Glutamatergic neuron (in vitro differentiated cells): ENCODE measurements around the gene SPINK14. TPM values are rescaled to one million over a fixed set of nuclear protein-coding genes. Genes with fewer than 3 reads are reported as not detected.

Experiments used
- DNase-seq: peaks from one replicate; pipeline ENCODE4 v3.0.0; 2022
- H3K27ac Mint-ChIP-seq: one replicate; pipeline ENCODE4 v1.8.0; 2020; ENCODE audit warnings: mild to moderate bottlenecking, mixed read lengths, inconsistent platforms; ENCODE audit not compliant: unreplicated experiment
- H3K27me3 Mint-ChIP-seq: one replicate; pipeline ENCODE4 v1.8.0; 2020; ENCODE audit warnings: mild to moderate bottlenecking, moderate library complexity, mixed read lengths, inconsistent platforms; ENCODE audit not compliant: unreplicated experiment
- H3K36me3 Mint-ChIP-seq: one replicate; pipeline ENCODE4 v1.8.0; 2020; ENCODE audit warnings: mild to moderate bottlenecking, mixed read lengths, inconsistent platforms; ENCODE audit not compliant: unreplicated experiment
- H3K4me1 Mint-ChIP-seq: one replicate; pipeline ENCODE4 v1.8.0; 2020; ENCODE audit warnings: mild to moderate bottlenecking, low read depth, mixed read lengths, inconsistent platforms; ENCODE audit not compliant: unreplicated experiment
- H3K4me3 Mint-ChIP-seq: one replicate; pipeline ENCODE4 v1.8.0; 2020; ENCODE audit warnings: mild to moderate bottlenecking, mixed read lengths, inconsistent platforms; ENCODE audit not compliant: unreplicated experiment
- H3K9me3 Mint-ChIP-seq: one replicate; pipeline ENCODE4 v1.8.0; 2020; ENCODE audit warnings: mild to moderate bottlenecking, moderate library complexity, mixed read lengths, inconsistent platforms; ENCODE audit not compliant: unreplicated experiment
- total RNA-seq: library from RNA; stranded (reverse); fragmentation: NEBNext Ultra II Directional; extraction: Animal tissue kit (Norgen Biotek cat#: 25700); gene quantifications from one replicate; pipeline ENCODE4 v1.2.1, GENCODE V29; 2021; ENCODE audit not compliant: unreplicated experiment
- TF ChIP-seq, protein P1 (sequence below): fragments of 200-600 bp; sonication (generic); IDR thresholded peaks from one replicate; pipeline ENCODE4 v1.5.0; 2021; ENCODE audit not compliant: partially characterized antibody, unreplicated experiment

Gene SPINK14
- total RNA-seq, 1 donor from 2014 or later = not detected

DNA sequence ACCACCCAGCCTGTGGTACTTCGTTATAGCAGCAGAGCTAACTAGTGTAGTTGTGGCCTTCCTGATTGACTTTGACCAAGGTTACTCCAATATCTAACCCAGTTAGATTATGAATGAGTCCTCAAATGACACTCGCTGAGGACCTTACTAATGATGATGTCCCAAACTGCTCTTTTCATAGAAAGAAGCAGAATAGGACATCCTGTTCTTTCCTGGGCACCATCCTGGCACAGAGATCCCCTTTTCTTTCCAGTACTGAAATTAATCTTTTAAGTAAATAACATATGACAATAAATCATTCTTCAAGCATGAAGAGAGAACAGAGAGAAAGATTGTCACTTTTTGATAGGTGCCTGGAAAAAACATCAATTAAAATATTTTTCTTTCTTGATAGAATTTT, 26.7 kb upstream of the SPINK14 start:
- no peaks in the 10 kb centered on the region for H3K27me3 Mint-ChIP-seq
- H3K4me1 Mint-ChIP-seq = no peaks in the 10 kb centered on the region
- DNase-seq = no peak
- no peak overlapping the region for H3K27ac Mint-ChIP-seq
- TF ChIP-seq, protein P1, sequence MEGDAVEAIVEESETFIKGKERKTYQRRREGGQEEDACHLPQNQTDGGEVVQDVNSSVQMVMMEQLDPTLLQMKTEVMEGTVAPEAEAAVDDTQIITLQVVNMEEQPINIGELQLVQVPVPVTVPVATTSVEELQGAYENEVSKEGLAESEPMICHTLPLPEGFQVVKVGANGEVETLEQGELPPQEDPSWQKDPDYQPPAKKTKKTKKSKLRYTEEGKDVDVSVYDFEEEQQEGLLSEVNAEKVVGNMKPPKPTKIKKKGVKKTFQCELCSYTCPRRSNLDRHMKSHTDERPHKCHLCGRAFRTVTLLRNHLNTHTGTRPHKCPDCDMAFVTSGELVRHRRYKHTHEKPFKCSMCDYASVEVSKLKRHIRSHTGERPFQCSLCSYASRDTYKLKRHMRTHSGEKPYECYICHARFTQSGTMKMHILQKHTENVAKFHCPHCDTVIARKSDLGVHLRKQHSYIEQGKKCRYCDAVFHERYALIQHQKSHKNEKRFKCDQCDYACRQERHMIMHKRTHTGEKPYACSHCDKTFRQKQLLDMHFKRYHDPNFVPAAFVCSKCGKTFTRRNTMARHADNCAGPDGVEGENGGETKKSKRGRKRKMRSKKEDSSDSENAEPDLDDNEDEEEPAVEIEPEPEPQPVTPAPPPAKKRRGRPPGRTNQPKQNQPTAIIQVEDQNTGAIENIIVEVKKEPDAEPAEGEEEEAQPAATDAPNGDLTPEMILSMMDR = no peak
- H3K4me3 Mint-ChIP-seq = no peak overlapping the region
- no peaks in the 10 kb centered on the region for H3K9me3 Mint-ChIP-seq
- no peaks in the 10 kb centered on the region for H3K36me3 Mint-ChIP-seq

DNA sequence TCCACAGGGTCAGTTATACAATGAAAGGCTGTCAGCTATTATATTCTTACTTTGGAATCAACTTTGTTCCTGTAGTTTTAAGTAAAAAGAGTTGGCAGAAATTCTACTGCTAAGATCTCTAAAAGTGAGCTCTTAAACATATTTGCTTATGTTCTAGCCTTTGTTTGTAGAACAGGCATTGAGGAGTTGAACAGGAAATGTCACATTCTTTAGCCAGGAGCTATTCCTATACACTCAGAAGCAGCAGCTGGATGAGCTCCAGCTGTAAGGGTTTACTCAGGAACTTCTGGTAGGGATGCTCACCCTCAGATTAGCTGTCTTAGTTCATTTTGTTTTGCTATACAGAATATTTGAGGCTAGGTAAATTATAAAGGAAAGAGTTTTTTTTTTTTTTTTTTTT, 22.4 kb upstream of the SPINK14 start:
- no peaks in the 10 kb centered on the region for H3K27me3 Mint-ChIP-seq
- H3K4me1 Mint-ChIP-seq = no peaks in the 10 kb centered on the region
- no peak for DNase-seq
- H3K9me3 Mint-ChIP-seq = no peaks in the 10 kb centered on the region
- H3K27ac Mint-ChIP-seq = no peak overlapping the region
- TF ChIP-seq, protein P1 = no peak
- H3K4me3 Mint-ChIP-seq = no peak overlapping the region
- no peaks in the 10 kb centered on the region for H3K36me3 Mint-ChIP-seq

DNA sequence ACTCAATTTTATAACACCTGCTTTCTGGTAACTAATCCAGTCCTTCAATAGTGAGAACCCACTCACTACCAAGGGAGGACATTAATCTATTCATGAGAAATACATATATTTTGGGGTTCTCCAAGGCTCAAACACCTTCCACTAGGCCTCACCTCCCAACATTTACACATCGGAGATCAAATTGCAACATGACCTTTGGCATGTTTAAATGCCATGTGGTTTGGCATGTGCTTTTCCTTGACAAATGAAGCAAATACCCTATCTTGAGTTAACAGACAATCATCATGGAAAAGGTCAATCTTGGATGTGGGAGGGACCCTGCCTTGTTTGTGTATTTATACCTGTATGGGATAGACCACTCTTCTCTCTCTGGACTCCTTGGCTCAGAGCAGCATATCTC, 21.9 kb upstream of the SPINK14 start:
- H3K27ac Mint-ChIP-seq = no peak overlapping the region
- no peak for DNase-seq
- H3K9me3 Mint-ChIP-seq = no peaks in the 10 kb centered on the region
- no peaks in the 10 kb centered on the region for H3K4me1 Mint-ChIP-seq
- no peak overlapping the region for H3K4me3 Mint-ChIP-seq
- TF ChIP-seq, protein P1 = no peak
- H3K36me3 Mint-ChIP-seq = no peaks in the 10 kb centered on the region
- no peaks in the 10 kb centered on the region for H3K27me3 Mint-ChIP-seq

DNA sequence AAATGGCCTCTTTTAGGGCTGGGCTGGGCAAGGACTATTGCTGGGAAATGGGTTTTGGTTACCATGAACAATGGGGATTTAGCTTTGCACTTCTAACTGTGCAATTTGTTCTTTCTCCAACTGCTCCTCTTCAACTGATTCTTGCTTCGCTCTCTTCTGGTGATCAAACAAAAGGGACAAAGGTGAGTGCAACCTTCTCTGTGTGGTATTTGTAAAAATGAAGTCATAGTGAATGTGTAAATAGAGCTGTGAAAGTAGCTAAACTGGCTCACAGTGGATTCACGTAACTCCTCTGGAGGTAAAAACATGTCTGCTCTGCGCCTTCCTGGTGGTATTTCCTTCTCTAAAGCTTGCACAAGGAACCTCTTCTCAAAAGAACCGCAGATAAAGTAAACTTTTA, 20.9 kb upstream of the SPINK14 start:
- no peaks in the 10 kb centered on the region for H3K9me3 Mint-ChIP-seq
- no peaks in the 10 kb centered on the region for H3K36me3 Mint-ChIP-seq
- H3K27ac Mint-ChIP-seq = no peak overlapping the region
- DNase-seq = no peak
- H3K4me3 Mint-ChIP-seq = no peak overlapping the region
- no peaks in the 10 kb centered on the region for H3K27me3 Mint-ChIP-seq
- TF ChIP-seq, protein P1 = no peak
- H3K4me1 Mint-ChIP-seq = no peaks in the 10 kb centered on the region

DNA sequence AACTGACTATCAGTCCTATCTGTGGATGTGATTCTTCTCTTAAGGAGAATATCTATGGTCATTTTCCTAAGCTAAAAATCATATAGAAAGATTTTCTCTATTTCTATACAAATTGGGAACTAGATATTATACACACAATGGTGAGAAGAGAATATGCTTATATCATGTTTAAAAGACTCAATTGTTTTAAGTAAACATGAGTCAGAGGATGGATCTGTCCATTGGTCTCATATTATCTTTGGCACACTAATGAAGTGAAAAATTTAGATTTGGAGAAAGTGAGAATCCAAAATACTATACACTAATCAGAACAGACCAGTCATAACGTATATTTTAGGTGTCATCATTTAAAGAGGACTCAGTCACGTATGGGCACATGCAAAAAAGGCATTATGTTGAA, 16.5 kb upstream of the SPINK14 start:
- H3K27me3 Mint-ChIP-seq = peaks cover 2% of the 10 kb centered on the region
- TF ChIP-seq, protein P1 = no peak
- no peak overlapping the region for H3K27ac Mint-ChIP-seq
- no peaks in the 10 kb centered on the region for H3K9me3 Mint-ChIP-seq
- no peak overlapping the region for H3K4me3 Mint-ChIP-seq
- no peaks in the 10 kb centered on the region for H3K36me3 Mint-ChIP-seq
- no peaks in the 10 kb centered on the region for H3K4me1 Mint-ChIP-seq
- DNase-seq = no peak
